WTC11 (cell line): Measurements from ENCODE around the gene DDI2. TPM values are rescaled to one million over a fixed set of nuclear protein-coding genes. Genes with fewer than 3 reads are reported as not detected.

Experiments
- ATAC-seq: fragments of 200-7000 bp; cut with Tn5 transposase; 2 replicates; pipeline ENCODE4 v1.10.0; 2021; ENCODE audit warnings: mild to moderate bottlenecking, moderate library complexity
- CTCF ChIA-PET: fragments of 300-600 bp; sonication (Branson Sonifier 250); formaldehyde crosslinking; loops from one replicate; lab custom pipeline; 2021; ENCODE audit warnings: antibody characterized with exemption; lab: Charles Lee
- POLR2A ChIA-PET: fragments of 350-600 bp; sonication (Branson Sonifier 250); formaldehyde crosslinking; loops from one replicate; lab custom pipeline; 2021; ENCODE audit warnings: antibody characterized with exemption; lab: Charles Lee
- DNase-seq: peaks from one replicate; pipeline ENCODE4 v3.0.0; 2021; ENCODE audit warnings: low spot score
- H3K27ac Mint-ChIP-seq: 2 replicates; pipeline ENCODE4 v1.8.0; 2021; ENCODE audit warnings: mixed read lengths
- H3K27me3 Mint-ChIP-seq: 2 replicates; pipeline ENCODE4 v1.8.0; 2021; ENCODE audit warnings: low read depth, mild to moderate bottlenecking, moderate library complexity, mixed read lengths
- H3K36me3 Mint-ChIP-seq: 2 replicates; pipeline ENCODE4 v1.8.0; 2021; ENCODE audit warnings: mixed read lengths
- H3K4me1 Mint-ChIP-seq: 2 replicates; pipeline ENCODE4 v1.8.0; 2022; ENCODE audit warnings: mixed read lengths
- H3K4me3 Mint-ChIP-seq: 2 replicates; pipeline ENCODE4 v1.8.0; 2021; ENCODE audit warnings: mild to moderate bottlenecking, moderate library complexity, mixed read lengths
- H3K9me3 Mint-ChIP-seq: 2 replicates; pipeline ENCODE4 v1.8.0; 2021; ENCODE audit warnings: mixed read lengths
- ATF1 ChIP-seq: sonication (generic); formaldehyde crosslinking; IDR thresholded peaks from 2 replicates; pipeline ENCODE4 v1.8.1; 2023; ENCODE audit warnings: mild to moderate bottlenecking, moderate library complexity, missing genetic modification reagents
- GABPB1 ChIP-seq: sonication (generic); formaldehyde crosslinking; IDR thresholded peaks from 2 replicates; pipeline ENCODE4 v1.8.1; 2023; ENCODE audit warnings: mild to moderate bottlenecking, missing genetic modification reagents
- IRF2 ChIP-seq: sonication (generic); formaldehyde crosslinking; IDR thresholded peaks from 2 replicates; pipeline ENCODE4 v1.8.0; 2022; ENCODE audit warnings: low read depth, missing genetic modification reagents, borderline replicate concordance
- MXD4 ChIP-seq: fragments of 250-450 bp; sonication (Bioruptor Pico); IDR thresholded peaks from 2 replicates; pipeline ENCODE4 v1.8.0; 2021; ENCODE audit warnings: mild to moderate bottlenecking, moderate library complexity, borderline replicate concordance
- NFE2L1 ChIP-seq: sonication (generic); formaldehyde crosslinking; IDR thresholded peaks from 2 replicates; pipeline ENCODE4 v1.8.1; 2023; ENCODE audit warnings: missing genetic modification reagents
- NR2C2 ChIP-seq: sonication (generic); formaldehyde crosslinking; IDR thresholded peaks from 2 replicates; pipeline ENCODE4 v1.8.0; 2022; ENCODE audit warnings: mild to moderate bottlenecking, missing genetic modification reagents
- OVOL2 ChIP-seq: fragments of 250-450 bp; sonication (Bioruptor Pico); IDR thresholded peaks from 2 replicates; pipeline ENCODE4 v1.9.0; 2021; ENCODE audit warnings: mild to moderate bottlenecking, borderline replicate concordance
- RELA ChIP-seq: sonication (generic); formaldehyde crosslinking; IDR thresholded peaks from 2 replicates; pipeline ENCODE4 v1.8.1; 2022; ENCODE audit warnings: missing genetic modification reagents, mild to moderate bottlenecking, borderline replicate concordance
- TP53 ChIP-seq: sonication (generic); formaldehyde crosslinking; IDR thresholded peaks from 2 replicates; pipeline ENCODE4 v1.8.1; 2023; ENCODE audit warnings: mild to moderate bottlenecking, missing genetic modification reagents
- ZNF138 ChIP-seq: sonication (generic); formaldehyde crosslinking; conservative IDR thresholded peaks from 2 replicates; pipeline ENCODE4 v1.8.1; 2022; ENCODE audit warnings: mild to moderate bottlenecking, moderate library complexity, missing genetic modification reagents
- ZNF219 ChIP-seq: sonication (generic); formaldehyde crosslinking; IDR thresholded peaks from 2 replicates; pipeline ENCODE4 v1.8.0; 2023; ENCODE audit warnings: missing genetic modification reagents, mild to moderate bottlenecking, borderline replicate concordance
- ZNF317 ChIP-seq: sonication (generic); formaldehyde crosslinking; IDR thresholded peaks from 2 replicates; pipeline ENCODE4 v1.8.1; 2023; ENCODE audit warnings: low read depth, mild to moderate bottlenecking, moderate library complexity, missing genetic modification reagents, borderline replicate concordance
- total RNA-seq: library from RNA; stranded (reverse); gene quantifications from 3 replicates; pipeline ENCODE4 v1.2.3, GENCODE V29; 2021
- TF ChIP-seq, protein P1 (sequence below): sonication (generic); formaldehyde crosslinking; IDR thresholded peaks from 2 replicates; pipeline ENCODE4 v1.8.0; 2022; ENCODE audit warnings: mild to moderate bottlenecking, missing genetic modification reagents
- TF ChIP-seq, protein P2 (sequence below): fragments of 250-450 bp; sonication (Bioruptor Pico); IDR thresholded peaks from 2 replicates; pipeline ENCODE4 v2.1.2; 2022; ENCODE audit warnings: mild to moderate bottlenecking, moderate library complexity
- TF ChIP-seq, protein P3 (sequence below): sonication (generic); formaldehyde crosslinking; IDR thresholded peaks from 2 replicates; pipeline ENCODE4 v1.8.1; 2022; ENCODE audit warnings: missing genetic modification reagents, borderline replicate concordance
- TF ChIP-seq, protein P4 (sequence below): fragments of 250-450 bp; sonication (Bioruptor Pico); IDR thresholded peaks from 2 replicates; pipeline ENCODE4 v1.9.0; 2021; ENCODE audit warnings: moderate library complexity, mild to moderate bottlenecking, inconsistent platforms, borderline replicate concordance
- TF ChIP-seq, protein P5 (sequence below): sonication (generic); formaldehyde crosslinking; IDR thresholded peaks from 2 replicates; pipeline ENCODE4 v1.8.1; 2023; ENCODE audit warnings: mild to moderate bottlenecking, missing genetic modification reagents, borderline replicate concordance
- TF ChIP-seq, protein P6 (sequence below): sonication (generic); formaldehyde crosslinking; IDR thresholded peaks from 2 replicates; pipeline ENCODE4 v1.8.1; 2023; ENCODE audit warnings: mild to moderate bottlenecking, missing genetic modification reagents

Gene DDI2
- total RNA-seq, 1 experiment from 2014 or later = 34.2 TPM

DNA sequence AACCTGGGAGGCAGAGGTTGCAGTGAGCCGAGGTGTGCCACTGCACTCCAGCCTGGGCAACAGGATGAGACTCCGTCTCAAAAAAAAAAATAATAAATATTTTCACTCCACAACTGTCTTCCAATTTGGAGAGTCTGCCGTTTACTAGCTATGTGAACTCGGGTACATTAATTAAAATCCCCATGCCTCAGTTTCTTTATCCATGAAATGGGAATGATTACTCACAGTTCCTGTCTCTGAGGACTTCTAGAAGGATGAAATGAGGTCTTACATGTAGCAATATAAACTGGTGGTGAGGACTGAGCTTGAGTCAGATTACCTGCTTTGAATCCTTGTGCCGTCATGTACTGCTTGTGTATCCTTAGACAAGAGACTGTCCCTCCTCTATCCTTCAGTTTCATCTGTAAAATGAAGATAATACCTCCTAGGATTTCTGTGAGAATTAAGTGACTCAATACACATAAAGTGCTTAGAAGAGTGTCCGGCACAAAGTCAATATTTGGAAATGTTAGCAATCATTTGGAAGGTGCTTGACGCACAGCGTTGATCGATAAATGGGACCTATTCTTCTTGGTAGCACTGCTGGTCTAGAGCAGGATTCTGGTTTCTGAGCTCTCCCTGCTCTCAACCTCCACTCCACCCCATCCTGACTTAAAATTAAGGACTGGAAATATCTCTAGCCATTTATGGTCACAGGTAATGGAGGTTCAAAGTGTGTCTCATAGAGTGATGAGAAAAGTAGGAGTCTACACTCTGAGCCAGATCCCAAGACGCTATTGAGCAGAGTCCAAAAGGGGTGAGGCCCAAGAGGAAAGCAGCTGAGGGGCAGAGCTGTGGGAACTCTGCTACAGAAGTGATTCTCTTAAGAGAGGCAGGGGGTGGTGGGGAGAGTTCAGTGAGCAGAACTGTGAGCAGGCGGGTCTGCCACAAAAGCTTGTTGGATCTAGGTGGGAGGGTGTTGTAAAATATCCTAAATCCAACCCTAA, 11.6 kb upstream of the DDI2 start:
- CTCF ChIA-PET = no interaction called here
- Mint-ChIP-seq H3K9me3 (peaks cover 12% of the 10 kb centered on the region), H3K27ac (no peak overlapping the region), H3K4me1 (peaks cover 7% of the 10 kb centered on the region), H3K27me3 (peaks cover 48% of the 10 kb centered on the region), H3K4me3 (no peak overlapping the region), H3K36me3 (no peaks in the 10 kb centered on the region)
- ATAC-seq (no peak), DNase-seq (no peak)
- no peak for TF ChIP-seq RELA
- TF ChIP-seq, protein P1, sequence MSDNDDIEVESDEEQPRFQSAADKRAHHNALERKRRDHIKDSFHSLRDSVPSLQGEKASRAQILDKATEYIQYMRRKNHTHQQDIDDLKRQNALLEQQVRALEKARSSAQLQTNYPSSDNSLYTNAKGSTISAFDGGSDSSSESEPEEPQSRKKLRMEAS (CRISPR knock-in tag) = no peak
- TF ChIP-seq ATF1 = no peak
- TF ChIP-seq GABPB1 (CRISPR knock-in tag) = peak; percentile 53; the same call in 1 of the 2 replicates
- TF ChIP-seq, protein P2, sequence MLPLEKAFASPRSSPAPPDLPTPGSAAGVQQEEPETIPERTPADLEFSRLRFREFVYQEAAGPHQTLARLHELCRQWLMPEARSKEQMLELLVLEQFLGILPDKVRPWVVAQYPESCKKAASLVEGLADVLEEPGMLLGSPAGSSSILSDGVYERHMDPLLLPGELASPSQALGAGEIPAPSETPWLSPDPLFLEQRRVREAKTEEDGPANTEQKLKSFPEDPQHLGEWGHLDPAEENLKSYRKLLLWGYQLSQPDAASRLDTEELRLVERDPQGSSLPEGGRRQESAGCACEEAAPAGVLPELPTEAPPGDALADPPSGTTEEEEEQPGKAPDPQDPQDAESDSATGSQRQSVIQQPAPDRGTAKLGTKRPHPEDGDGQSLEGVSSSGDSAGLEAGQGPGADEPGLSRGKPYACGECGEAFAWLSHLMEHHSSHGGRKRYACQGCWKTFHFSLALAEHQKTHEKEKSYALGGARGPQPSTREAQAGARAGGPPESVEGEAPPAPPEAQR = no peak
- POLR2A ChIA-PET = no interaction called here

DNA sequence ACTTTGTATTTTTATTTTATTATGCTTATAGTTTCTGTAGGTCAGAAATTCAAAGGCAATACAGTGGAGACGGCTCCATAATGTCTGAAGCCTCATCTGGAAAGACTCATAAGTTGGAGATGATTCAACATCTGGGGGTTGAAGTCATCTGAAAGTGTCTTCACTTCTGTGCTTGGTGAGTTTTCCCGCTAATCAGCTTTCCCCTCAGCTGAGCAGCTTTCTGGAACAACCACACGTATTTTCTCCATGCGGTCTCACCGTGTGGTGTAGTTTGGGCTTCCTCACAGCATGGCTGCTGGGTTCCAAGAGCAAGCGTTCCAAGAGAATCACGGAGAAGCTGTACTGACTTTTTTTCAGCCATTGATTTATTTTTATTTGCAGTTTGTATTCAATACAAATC, 7.6 kb upstream of the DDI2 start:
- POLR2A ChIA-PET = interaction anchor here (1.1 kb wide), 1 partner anchor 11 kb away, joined by 3 read pairs; no protein-coding TSS in a partner anchor
- peaks cover 35% of the 10 kb centered on the region for H3K27me3 Mint-ChIP-seq
- no peak for DNase-seq
- no peaks in the 10 kb centered on the region for H3K4me1 Mint-ChIP-seq
- ATAC-seq = no peak
- TF ChIP-seq, protein P3, sequence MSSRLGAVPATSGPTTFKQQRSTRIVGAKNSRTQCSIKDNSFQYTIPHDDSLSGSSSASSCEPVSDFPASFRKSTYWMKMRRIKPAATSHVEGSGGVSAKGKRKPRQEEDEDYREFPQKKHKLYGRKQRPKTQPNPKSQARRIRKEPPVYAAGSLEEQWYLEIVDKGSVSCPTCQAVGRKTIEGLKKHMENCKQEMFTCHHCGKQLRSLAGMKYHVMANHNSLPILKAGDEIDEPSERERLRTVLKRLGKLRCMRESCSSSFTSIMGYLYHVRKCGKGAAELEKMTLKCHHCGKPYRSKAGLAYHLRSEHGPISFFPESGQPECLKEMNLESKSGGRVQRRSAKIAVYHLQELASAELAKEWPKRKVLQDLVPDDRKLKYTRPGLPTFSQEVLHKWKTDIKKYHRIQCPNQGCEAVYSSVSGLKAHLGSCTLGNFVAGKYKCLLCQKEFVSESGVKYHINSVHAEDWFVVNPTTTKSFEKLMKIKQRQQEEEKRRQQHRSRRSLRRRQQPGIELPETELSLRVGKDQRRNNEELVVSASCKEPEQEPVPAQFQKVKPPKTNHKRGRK (CRISPR knock-in tag) = no peak
- TF ChIP-seq, protein P4, sequence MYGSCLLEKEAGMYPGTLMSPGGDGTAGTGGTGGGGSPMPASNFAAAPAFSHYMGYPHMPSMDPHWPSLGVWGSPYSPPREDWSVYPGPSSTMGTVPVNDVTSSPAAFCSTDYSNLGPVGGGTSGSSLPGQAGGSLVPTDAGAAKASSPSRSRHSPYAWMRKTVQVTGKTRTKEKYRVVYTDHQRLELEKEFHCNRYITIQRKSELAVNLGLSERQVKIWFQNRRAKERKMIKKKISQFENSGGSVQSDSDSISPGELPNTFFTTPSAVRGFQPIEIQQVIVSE (CRISPR knock-in tag) = no peak
- TF ChIP-seq ZNF138 (CRISPR knock-in tag) = no peak
- TF ChIP-seq ZNF317 = no peak
- TF ChIP-seq, protein P5, sequence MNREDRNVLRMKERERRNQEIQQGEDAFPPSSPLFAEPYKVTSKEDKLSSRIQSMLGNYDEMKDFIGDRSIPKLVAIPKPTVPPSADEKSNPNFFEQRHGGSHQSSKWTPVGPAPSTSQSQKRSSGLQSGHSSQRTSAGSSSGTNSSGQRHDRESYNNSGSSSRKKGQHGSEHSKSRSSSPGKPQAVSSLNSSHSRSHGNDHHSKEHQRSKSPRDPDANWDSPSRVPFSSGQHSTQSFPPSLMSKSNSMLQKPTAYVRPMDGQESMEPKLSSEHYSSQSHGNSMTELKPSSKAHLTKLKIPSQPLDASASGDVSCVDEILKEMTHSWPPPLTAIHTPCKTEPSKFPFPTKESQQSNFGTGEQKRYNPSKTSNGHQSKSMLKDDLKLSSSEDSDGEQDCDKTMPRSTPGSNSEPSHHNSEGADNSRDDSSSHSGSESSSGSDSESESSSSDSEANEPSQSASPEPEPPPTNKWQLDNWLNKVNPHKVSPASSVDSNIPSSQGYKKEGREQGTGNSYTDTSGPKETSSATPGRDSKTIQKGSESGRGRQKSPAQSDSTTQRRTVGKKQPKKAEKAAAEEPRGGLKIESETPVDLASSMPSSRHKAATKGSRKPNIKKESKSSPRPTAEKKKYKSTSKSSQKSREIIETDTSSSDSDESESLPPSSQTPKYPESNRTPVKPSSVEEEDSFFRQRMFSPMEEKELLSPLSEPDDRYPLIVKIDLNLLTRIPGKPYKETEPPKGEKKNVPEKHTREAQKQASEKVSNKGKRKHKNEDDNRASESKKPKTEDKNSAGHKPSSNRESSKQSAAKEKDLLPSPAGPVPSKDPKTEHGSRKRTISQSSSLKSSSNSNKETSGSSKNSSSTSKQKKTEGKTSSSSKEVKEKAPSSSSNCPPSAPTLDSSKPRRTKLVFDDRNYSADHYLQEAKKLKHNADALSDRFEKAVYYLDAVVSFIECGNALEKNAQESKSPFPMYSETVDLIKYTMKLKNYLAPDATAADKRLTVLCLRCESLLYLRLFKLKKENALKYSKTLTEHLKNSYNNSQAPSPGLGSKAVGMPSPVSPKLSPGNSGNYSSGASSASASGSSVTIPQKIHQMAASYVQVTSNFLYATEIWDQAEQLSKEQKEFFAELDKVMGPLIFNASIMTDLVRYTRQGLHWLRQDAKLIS (CRISPR knock-in tag) = no peak
- TF ChIP-seq OVOL2 (CRISPR knock-in tag) = no peak
- TF ChIP-seq, protein P6, sequence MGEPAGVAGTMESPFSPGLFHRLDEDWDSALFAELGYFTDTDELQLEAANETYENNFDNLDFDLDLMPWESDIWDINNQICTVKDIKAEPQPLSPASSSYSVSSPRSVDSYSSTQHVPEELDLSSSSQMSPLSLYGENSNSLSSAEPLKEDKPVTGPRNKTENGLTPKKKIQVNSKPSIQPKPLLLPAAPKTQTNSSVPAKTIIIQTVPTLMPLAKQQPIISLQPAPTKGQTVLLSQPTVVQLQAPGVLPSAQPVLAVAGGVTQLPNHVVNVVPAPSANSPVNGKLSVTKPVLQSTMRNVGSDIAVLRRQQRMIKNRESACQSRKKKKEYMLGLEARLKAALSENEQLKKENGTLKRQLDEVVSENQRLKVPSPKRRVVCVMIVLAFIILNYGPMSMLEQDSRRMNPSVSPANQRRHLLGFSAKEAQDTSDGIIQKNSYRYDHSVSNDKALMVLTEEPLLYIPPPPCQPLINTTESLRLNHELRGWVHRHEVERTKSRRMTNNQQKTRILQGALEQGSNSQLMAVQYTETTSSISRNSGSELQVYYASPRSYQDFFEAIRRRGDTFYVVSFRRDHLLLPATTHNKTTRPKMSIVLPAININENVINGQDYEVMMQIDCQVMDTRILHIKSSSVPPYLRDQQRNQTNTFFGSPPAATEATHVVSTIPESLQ (CRISPR knock-in tag) = no peak
- TF ChIP-seq MXD4 (CRISPR knock-in tag) = no peak
- no peak for TF ChIP-seq IRF2
- TF ChIP-seq ZNF219 (CRISPR knock-in tag) = no peak
- no peak for TF ChIP-seq TP53 (CRISPR knock-in tag)
- TF ChIP-seq NFE2L1 = no peak
- TF ChIP-seq NR2C2 (CRISPR knock-in tag) = no peak
- H3K9me3 Mint-ChIP-seq = peaks cover 4% of the 10 kb centered on the region
- H3K27ac Mint-ChIP-seq = no peak overlapping the region
- H3K4me3 Mint-ChIP-seq = no peak overlapping the region
- CTCF ChIA-PET = no interaction called here
- no peaks in the 10 kb centered on the region for H3K36me3 Mint-ChIP-seq
